NCI-H524 (cell line): ENCODE measurements around the gene NUP88.
"Not testable (repeated sequence)": the region's sequence is repeated elsewhere in the genome, so short reads cannot be mapped to it uniquely, and the experiment has no call there.

Source experiments
- DNase-seq, 2 experiments: peaks; one replicate each; lab custom pipeline; 2025; lab: John Stamatoyannopoulos, UW

NUP88 gene

GRCh38 chr17:5419356-5419958 is at the start of gene NUP88:
Gene NUP88 (minus strand): TSS chr17:5419662. CDS start chr17:5419650, 12 bp downstream.
- DNase-seq = peak; percentile 86 to 96

DNA sequence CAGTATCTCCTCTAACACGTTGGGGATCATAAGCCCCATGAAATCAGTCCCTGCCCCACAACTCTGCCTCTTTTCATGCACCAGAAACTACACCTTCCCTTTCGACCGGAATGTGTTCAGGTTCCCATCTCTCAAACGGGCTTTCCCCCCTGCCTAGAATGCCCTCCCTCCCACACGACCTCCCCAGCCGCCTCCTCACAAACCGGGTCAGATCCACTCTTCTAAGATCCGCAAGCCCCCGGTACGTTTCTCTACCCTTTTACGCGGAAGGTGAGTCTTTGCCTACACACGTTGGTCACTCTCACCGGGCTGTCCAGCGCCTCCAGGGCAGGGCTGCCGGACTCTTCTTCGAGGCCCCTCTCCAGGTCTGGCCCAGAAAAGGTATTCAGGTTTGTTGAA is 48.6 kb upstream of the NUP88 start:
- no peak for DNase-seq

DNA sequence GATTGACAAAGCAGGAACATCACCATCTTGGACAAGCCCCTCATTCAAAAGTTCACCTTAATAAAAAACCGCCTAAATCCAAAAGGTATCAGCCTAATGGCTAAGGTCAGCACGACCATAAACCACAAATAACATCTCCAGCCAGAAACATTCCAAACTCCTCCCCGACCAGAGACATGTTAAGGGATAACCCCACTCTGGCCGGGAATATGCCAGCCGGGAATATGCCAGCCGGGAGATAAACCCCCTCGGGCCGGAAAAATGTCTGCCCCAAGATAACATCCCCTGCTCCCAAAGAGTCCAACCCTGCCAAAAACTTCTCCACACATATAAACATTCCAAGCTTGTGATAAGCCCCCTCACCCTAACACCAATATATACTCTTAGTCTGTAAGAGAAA is 48.0 kb upstream of the NUP88 start:
- DNase-seq = no peak

- no peak for DNase-seq
These were observed 46.8 kb upstream of the NUP88 start for GRCh38 chr17:5466295-5466694.

GRCh38 chr17:5464717-5465507 is 45.5 kb upstream of the NUP88 start:
- no peak for DNase-seq

GRCh38 chr17:5446786-5447185 is 27.3 kb upstream of the NUP88 start:
- no peak for DNase-seq

DNA sequence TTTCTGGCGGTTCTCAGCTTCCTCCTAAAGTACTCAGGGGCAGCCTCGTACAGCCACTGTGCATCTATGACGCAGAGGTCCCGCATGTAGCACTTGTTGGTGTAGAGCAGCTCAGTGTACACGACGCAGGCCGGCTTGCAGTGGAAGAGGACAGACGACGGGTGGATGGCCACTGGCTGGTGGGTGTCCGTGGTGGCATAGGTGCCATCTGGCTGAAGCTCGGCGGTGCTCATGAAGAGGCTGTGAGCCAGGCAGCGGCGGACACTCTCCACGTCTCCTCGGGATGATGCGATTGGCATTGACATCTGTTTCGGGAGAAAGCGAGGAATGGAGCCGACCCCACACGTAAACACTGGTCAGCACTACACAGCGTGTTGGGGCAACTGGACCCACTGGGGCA is 24.7 kb upstream of the NUP88 start:
- DNase-seq = no peak

DNA sequence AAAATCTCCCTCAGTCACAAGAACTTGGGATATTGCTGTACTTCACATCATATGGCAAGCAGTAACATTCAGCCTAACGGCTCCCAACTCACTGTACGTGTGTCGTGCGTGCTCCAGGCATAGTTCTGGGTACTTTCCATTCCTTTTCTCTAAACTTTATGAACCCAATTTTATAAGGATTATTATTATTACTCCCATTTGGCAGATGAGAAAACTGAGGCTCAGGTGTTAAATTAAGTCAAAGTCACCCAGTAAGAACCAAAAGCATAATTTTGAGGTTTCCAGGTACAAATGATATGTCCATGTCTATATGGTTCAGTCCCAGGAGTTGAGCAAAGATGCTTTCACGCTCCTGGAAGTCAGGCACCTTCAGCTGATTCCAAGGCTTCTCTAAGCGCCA is 24.3 kb upstream of the NUP88 start:
- DNase-seq = no peak

DNA sequence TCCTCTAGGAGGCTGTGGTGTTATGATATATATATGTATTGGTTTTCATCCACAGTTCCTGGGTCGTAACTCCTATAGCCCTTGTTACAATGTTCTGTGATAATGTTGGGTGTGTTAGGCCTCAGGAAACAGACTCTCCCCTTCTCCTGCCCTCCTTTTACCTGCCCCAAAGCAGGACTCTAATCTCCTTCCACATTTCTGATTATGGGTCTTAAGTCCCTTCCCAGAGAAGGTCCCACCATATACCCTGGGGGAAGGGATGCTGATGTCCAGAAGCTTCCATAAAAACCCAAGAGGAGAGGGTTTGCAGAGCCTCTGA is 19.9 kb upstream of the NUP88 start:
- DNase-seq = no peak

DNA sequence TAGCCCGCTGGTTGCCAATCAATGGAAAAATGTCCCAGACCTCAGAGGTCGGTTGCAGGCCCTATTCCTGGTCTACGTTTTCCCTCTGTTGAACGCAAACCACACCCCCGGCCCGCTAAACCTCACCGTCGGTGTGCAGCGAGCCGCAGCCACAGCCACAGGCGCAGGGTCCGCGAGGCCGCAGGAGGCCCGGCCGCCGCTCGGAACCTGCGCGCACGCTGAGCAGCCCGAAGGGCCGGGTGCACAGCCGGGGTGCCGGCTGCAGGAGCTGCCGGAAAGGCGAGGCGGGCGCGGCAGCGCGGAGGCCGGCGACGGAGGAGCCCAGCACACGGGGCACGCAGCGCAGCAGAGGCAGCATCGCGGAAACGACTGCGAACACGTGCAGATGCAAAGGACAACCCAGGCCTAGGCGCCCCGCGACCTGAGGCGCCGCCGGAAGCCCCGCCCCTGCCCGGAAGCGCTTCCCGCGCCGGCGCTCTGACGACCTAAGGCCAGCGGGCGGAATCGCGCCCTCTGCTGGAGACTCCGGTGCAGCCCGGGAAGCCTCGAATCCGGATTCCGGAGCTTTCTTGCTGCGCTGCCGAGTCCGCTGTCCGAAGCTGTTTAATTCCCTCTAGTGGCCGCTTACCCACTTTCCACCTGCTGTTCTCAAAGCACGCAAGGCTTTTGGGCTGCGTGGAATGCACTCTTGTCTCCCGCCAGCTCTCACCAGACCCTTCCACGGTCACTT is 19.4 kb upstream of the NUP88 start, which contains the start of gene C1QBP:
Gene C1QBP (minus strand): TSS at position 440 of the 730 bp plus-strand sequence. CDS start 82 bp downstream, at position 358.
- peak; percentile 64 to 90 for DNase-seq

GRCh38 chr17:5437721-5438317 is 18.4 kb upstream of the NUP88 start:
- DNase-seq = no peak

DNA sequence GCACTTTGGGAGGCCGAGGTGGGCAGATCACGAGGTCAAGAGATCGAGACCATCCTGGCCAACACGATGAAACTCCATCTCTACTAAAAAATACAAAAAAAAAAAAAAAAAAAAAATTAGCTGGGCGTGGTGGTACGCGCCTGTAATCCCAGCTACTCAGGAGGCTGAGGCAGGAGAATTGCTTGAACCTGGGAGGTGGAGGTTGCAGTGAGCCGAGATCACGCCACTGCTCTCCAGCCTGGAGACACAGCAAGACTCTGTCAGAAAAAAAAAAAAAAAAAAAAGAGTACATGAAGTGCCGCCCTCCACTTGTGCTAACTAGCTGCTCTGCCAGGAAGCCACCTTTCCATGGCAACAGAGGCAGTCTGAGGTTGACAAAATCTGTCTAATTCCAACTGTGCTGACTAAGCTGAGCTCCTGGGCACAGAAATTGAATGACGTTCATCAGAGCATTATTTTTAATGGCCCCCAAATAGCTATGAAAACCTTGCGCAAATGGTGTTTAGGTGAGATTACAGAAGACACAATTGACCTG is 16.4 kb upstream of the NUP88 start:
- not testable (repeated sequence) for DNase-seq

DNA sequence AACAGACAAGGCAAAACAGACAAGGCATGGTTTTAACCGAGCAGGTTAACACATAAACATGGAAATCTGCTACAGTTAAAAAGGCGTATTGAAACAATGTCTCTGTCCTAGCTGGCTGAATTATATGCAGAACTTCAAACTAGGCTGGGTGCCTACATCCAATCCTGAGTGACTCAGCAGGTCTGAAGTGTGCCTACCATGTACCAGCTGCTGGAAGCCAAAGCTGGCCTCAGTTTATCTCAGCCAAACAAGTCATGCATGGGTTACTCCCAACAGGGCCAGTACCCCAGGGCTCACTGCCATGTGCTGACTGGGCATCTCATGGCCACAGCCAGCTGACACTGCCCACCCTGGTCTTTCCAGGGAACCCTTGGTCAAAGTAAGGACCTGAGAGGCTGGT is 15.5 kb upstream of the NUP88 start:
- no peak for DNase-seq

- no peak for DNase-seq
These were observed 12.6 kb upstream of the NUP88 start for GRCh38 chr17:5431949-5432556.

- peak in 1 of 2 experiments; percentile 6 for DNase-seq
These were observed 11.8 kb upstream of the NUP88 start for GRCh38 chr17:5431234-5431633.

DNA sequence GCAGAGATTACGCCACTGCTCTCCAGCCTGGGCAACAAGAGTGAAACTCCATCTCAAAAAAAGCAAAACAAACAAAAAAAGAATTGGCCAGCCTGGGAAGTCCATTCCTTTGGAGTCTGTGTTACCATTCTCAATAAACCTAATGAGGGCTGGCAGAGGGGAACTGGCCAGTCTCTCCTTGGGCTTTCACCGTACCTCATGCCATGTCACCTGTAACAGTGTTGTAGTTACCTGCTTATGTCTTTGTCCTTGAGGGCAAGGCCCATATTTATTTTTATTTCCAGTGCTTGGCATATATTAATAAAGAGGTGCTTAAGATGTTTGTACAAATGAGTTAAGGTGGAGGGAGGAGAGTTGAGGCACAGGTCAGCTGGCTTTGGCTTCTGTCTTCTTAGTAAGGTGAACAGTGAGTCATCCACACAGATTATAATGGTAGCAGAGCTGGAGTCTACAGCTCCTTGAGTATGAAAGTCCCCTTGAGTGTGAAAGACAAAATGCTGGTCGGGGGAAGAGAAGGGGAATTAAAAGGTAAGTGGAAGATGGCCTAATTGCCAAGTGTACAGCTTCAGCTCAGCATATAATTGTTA is 11.0 kb upstream of the NUP88 start:
- no peak for DNase-seq

DNA sequence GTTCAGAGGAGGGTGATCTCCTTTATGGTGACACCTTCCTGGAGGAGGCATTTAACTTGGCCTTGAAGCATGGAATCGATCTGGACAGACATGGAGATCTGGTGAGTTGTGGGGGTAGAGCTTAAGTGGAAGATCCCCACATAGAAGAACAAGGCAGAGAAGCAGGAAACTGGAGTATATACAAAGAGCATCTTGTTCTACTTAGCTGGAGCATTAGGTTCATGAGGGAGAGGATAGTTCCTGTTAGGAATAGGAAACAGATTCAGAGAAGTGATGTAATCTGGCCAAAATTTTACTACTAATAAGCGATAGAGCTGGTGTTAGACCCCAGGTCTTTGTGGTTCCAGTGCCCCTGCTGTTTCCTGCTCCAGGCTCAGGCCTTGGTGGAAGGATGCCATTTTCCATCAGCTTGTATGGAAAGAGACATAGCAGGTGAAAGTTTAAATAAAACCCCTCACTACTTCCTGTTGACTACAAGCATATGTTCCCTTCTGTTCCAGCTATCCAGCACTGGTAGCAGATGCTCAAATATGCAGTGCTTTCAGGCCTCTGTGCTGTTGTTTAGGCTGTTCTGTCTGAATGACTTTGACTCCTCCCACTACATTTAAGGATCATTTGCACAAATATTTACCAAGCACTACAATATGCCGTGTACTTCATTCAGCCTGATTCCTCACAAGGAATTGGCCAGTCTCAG is 9.9 kb upstream of the NUP88 start:
- DNase-seq = no peak

DNA sequence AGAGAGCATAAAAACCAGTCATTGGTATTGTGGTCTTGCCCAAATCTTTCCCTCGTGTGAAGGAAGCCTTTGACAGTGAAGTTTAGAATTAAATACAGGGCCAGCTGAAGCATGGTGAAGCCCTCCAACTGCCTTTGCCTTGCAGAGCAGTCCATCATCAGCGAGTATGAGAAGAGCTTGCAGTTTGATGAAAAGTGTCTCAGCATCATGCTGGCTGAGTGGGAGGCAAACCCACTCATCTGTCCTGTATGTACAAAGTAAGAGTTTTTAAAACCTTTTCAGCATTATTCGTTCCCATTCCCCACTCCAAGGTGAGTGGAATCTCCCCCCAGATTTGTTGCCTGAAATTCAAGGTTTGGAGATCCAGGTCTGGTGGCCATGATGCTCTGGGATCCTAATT is 6.4 kb upstream of the NUP88 start:
- DNase-seq = no peak

DNA sequence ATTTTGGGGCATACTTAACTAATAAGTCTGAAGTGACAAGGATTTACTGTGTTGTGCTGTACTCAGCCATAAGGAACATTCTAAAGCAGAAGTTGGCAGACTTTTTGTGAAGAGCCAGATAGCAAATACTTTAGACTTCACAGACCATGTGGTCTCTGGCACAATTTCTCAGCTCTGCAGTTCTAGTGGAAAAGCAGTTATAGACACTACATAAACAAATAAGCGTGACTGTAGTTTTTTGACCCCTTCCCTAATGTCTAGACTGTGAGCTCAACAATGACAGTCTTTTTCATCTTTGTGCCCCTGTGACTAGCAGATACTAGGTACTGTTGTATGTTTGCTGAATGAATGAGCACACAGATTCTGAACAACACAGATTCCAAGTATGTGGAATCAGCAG is 5.4 kb upstream of the NUP88 start:
- no peak for DNase-seq

- DNase-seq = no peak
These were observed 3.0 kb upstream of the NUP88 start for GRCh38 chr17:5422505-5422904.
